Lower leg skin (tissue), 3 donors: Measurements from ENCODE around the gene MAGI2.

ENCODE experiments used
- CTCF ChIP-seq, 3 donors: fragments of 450-650 bp; IDR thresholded peaks; one replicate each; pipeline ENCODE4 v1.5.1; 2016; ENCODE audit warnings: antibody characterized with exemption in 3 of 3, mild to moderate bottlenecking in 3 of 3, moderate library complexity in 2 of 3
- POLR2A ChIP-seq, 2 donors: fragments of 450-650 bp; IDR thresholded peaks; one replicate each; pipeline ENCODE4 v1.6.1; 2016 to 2017; ENCODE audit warnings: antibody characterized with exemption in 2 of 2, mild to moderate bottlenecking in 1 of 2, moderate library complexity in 1 of 2

GRCh38 chr7:78172933-78173591 is 1280.4 kb downstream of the MAGI2 start:
- TF ChIP-seq CTCF (IDR thresholded peaks at IDR 0.05) = no peak
- TF ChIP-seq POLR2A (IDR thresholded peaks at IDR 0.05) = no peak
